ENCODE results near the gene CD38. TPM values are rescaled to one million over a fixed set of nuclear protein-coding genes. Genes with fewer than 3 reads are reported as not detected.

The CD38 gene
- total and polyA plus RNA-seq, 4 donors = 3.2 to 9.4 (median 5.3) TPM

DNA sequence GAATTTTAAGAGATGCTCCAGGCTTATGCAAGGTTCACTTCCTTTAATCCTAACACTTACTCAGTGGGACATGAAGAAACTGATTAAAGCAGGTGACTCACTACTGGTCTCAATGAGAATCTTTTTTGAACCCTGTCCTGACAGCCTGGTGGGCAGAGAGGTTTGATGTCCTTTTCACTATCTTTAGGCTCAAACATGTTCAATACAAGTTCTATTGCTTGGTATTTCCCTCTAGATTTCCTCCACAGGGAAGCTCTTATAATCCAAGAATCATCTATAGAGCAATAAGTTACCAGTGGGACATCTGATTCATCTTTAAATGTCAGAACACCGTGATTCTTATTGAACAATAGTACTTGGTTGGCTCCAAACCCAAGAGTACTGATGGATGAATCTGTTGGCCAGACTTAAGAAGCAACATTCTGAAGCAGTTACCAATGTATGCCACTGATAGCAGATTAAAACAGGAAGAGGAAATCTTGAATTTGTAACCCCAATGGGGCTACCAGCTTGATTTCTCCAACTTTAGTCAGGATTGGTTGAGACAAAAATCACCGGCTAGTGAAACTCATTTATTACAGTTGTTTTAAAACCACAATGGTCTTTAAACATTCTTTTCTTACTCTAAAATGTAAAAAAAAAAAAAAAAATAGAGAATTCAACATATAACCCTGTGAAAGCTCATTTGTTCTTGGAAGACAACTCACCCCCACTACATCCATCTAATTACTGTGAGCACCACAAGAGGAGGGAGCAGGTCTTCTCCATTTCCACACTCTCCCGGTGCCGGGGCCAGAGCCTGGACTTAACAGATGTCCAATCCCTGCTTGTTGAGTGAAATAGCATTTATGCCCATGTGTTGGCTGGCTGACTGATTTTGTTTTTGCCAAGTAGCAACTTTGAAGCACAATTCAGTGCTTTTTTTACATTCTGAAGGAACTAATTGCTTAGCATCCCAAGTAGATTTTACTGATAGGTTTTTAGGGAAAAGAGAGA lies 117.1 kb downstream of the CD38 start:
- no peak for DNase-seq (ENCODE audit: low spot score)
- no peak overlapping the region for H3K27ac ChIP-seq (ENCODE audit: low read depth in 1 of 2, low read length in 2 of 2)

GRCh38 chr4:15897577-15897976 lies 119.4 kb downstream of the CD38 start:
- H3K27me3 ChIP-seq (ENCODE audit: control insufficient read depth in 4 of 4, insufficient read depth in 4 of 4, low read length in 3 of 4) = no peaks in the 10 kb centered on the region
- no peaks in the 10 kb centered on the region for H3K4me1 ChIP-seq (ENCODE audit: control insufficient read depth in 4 of 4, insufficient read depth in 4 of 4, low read length in 3 of 4)
- H3K4me3 ChIP-seq (ENCODE audit: low read depth in 1 of 3, low read length in 3 of 3) = no peak overlapping the region
- no peaks in the 10 kb centered on the region for H3K9me3 ChIP-seq (ENCODE audit: control insufficient read depth in 4 of 4, low read length in 3 of 4)
- H3K9ac ChIP-seq (ENCODE audit: low read depth in 1 of 2, low read length in 2 of 2) = no peak overlapping the region
- TF ChIP-seq SP1 (IDR thresholded peaks at IDR 0.05) (no peak), HNF4A (conservative IDR thresholded peaks at IDR 0.05) (no peak)
- no peak for DNase-seq (ENCODE audit: low spot score)
- H3K36me3 ChIP-seq (ENCODE audit: control insufficient read depth in 4 of 4, insufficient read depth in 3 of 4, low read depth in 1 of 4, low read length in 3 of 4) = no peaks in the 10 kb centered on the region
- WGBS = 82% methylated on average over 2 of the region's 2 CpGs
- H3K27ac ChIP-seq (ENCODE audit: low read depth in 1 of 2, low read length in 2 of 2) = no peak overlapping the region

More for the DNA sequence above, 117.1 kb downstream of the CD38 start:
- no peaks in the 10 kb centered on the region for H3K36me3 ChIP-seq (ENCODE audit: control insufficient read depth in 4 of 4, insufficient read depth in 3 of 4, low read depth in 1 of 4, low read length in 3 of 4)
- H3K27me3 ChIP-seq (ENCODE audit: control insufficient read depth in 4 of 4, insufficient read depth in 4 of 4, low read length in 3 of 4) = no peaks in the 10 kb centered on the region
- no peaks in the 10 kb centered on the region for H3K9me3 ChIP-seq (ENCODE audit: control insufficient read depth in 4 of 4, low read length in 3 of 4)
- H3K4me3 ChIP-seq (ENCODE audit: low read depth in 1 of 3, low read length in 3 of 3) = no peak overlapping the region
- no peak for TF ChIP-seq HNF4A (conservative IDR thresholded peaks at IDR 0.05)
- no peak for TF ChIP-seq RAD21 (IDR thresholded peaks at IDR 0.05)
- no peak for TF ChIP-seq NR2F2 (IDR thresholded peaks at IDR 0.05)
- TF ChIP-seq EGR1 (IDR thresholded peaks at IDR 0.05; ENCODE audit: low read depth in 2 of 2) = no peak
- no peak for TF ChIP-seq GABPA (IDR thresholded peaks at IDR 0.05 in 1 of 2, conservative IDR thresholded peaks at IDR 0.05 in 1 of 2)
- no peak for TF ChIP-seq TAF1 (conservative IDR thresholded peaks at IDR 0.05)
- no peak for TF ChIP-seq MAX (IDR thresholded peaks at IDR 0.05)
- TF ChIP-seq, protein P1, sequence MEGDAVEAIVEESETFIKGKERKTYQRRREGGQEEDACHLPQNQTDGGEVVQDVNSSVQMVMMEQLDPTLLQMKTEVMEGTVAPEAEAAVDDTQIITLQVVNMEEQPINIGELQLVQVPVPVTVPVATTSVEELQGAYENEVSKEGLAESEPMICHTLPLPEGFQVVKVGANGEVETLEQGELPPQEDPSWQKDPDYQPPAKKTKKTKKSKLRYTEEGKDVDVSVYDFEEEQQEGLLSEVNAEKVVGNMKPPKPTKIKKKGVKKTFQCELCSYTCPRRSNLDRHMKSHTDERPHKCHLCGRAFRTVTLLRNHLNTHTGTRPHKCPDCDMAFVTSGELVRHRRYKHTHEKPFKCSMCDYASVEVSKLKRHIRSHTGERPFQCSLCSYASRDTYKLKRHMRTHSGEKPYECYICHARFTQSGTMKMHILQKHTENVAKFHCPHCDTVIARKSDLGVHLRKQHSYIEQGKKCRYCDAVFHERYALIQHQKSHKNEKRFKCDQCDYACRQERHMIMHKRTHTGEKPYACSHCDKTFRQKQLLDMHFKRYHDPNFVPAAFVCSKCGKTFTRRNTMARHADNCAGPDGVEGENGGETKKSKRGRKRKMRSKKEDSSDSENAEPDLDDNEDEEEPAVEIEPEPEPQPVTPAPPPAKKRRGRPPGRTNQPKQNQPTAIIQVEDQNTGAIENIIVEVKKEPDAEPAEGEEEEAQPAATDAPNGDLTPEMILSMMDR (IDR thresholded peaks at IDR 0.05; ENCODE audit: low read depth, low read length, missing input control) = no peak
- no peak for TF ChIP-seq ZBTB33 (IDR thresholded peaks at IDR 0.05)
- TF ChIP-seq SP1 (IDR thresholded peaks at IDR 0.05) = no peak
- TF ChIP-seq YY1 (IDR thresholded peaks at IDR 0.05) = no peak
- TF ChIP-seq, protein P2, sequence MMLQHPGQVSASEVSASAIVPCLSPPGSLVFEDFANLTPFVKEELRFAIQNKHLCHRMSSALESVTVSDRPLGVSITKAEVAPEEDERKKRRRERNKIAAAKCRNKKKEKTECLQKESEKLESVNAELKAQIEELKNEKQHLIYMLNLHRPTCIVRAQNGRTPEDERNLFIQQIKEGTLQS (IDR thresholded peaks at IDR 0.05) = no peak
- TF ChIP-seq RXRA (IDR thresholded peaks at IDR 0.05) = no peak
- WGBS = 86% methylated on average over 4 of the region's 4 CpGs
- H3K4me1 ChIP-seq (ENCODE audit: control insufficient read depth in 4 of 4, insufficient read depth in 4 of 4, low read length in 3 of 4) = no peaks in the 10 kb centered on the region
- no peak overlapping the region for H3K9ac ChIP-seq (ENCODE audit: low read depth in 1 of 2, low read length in 2 of 2)
